ENCODE measurements around the gene AMACR.
"Not testable (repeated sequence)": the region's sequence is repeated elsewhere in the genome, so short reads cannot be mapped to it uniquely, and the experiment has no call there.

AMACR gene

DNA sequence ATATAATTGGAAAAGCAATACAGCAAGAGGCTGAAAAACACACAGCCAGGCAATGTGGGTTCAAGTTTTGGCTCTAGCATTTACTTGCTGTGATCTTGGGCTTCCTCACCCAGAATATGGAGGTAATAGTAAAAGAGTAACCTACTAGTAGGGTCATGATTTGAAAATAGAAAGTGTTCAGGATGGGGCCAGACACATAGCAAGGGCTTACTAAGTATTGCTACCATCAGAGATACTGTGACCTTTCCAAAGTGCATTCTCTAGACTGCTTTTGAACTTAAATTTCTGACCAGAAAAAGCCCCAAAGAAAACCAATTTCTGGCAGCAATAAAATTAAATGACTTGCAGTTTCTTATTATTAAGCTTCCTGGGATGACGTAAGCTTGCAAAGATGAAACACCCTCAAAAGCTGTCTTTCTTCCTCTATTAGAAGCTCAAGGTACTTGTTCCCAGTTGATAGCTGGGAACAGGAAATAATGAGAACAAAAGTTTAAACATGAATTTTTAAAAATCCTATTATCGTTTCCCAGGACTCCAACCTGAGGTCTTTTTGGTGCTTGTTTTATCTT is 43.6 kb downstream of the AMACR start:
- DNase-seq = no peak

DNA sequence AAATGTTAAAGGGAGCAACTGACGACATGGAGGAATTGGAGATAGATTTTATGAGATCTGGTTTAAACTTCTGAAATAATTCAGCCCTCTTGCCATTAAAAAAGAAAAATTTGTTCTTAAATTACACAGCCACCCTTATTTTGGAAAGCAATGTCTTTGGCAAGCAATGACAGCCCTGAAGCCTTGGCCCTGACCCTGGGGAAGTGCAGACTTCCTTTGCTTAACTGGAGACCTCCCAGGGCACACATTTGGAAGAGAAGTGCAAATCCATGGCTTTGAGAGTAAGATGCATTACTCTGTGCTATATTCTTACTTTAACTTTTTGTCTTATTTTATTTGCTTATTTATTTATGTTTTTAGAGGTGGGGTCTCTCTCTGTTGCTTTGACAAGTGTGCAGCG is 49.7 kb downstream of the AMACR start:
- DNase-seq = no peak

DNA sequence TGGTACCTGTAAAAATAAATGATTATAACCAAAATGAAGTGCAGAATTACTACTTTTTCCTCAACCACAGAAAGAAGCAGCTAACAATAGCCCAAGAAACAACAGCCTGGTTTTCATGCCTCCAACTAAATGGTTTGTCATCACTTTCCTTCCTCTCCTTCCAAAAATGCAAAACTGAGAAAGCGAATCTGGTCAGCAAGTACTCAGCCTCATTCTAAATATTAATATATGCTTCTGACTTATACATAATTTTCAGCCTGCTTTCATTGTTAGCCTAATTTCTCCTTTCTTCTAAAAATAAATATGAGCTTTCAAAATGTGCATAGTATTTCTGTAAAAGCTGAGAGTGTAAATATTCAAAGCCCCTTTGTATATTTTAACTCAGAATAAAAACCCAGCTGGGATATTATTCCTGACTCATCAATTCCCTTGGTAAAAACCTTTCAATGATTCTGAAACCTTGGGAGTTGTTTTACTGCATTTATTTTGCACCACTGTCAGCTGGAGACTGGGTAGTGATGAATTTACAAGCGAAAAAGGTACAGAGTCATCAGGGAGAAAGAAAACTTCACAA is 50.2 kb downstream of the AMACR start:
- DNase-seq = no peak

DNA sequence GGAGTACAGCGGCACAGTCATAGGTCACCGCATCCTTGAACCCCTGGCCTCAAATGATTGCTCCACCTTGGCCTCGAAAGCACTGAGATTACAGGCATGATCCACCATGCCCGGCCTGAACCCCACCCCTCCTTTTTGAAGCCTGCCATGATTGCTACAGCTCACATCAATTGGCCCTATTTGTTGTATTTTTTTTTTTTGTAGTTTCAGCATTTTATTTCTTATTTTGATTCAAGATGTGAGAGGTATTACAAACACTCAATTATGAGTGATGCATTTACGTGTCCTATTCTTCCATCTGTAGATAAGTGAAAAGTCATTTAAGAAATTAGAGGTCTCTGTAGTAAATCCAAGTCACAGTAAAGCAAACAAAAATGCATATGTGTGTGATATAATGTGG is 55.7 kb downstream of the AMACR start:
- DNase-seq = not testable (repeated sequence)

DNA sequence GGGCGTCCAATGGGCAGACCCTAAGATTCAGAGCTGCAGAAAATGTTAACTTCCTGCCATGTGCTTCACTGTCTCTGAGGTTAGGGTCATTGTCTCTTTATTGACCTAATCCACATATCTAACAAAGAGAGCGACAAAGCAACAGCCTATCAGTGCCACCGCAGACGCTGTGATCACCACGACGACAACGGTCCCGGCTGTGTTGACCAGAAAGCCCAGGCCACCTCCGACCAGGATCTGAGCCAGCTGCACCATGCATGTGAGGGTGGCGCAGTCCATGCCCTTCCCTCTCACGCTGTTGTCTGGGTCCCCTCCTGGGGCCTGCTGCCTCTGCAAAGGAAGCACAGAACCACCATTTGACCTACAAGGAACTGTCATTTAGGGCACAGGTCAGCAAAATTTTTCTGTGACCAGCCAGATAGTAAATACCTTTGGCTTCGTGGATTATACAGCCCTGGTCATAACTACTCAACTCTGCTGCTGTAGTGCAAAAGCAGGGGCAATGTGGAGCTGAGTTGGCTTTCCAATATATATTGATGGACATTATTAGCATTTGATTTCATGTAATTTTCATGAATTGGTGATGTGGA is 63.2 kb downstream of the AMACR start:
- DNase-seq = no peak

DNA sequence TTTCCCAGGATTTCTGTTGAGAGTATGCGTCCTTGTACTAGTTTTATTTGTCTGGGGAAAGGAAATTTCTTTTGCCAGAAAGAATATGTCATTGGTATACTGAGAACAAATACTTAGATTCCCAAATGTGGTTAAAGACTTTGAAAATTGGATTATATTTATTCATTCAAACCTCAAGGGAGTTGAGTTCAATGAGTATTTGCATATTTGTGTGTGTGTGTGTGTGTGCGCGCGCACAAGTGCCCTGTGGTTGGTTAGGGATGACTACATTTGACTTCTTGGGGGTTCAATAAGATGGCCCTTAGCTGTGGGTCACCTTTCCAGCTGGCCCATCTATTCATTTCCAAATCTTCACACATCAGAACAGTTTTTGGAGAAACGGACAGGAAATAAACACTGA is 66.8 kb downstream of the AMACR start:
- DNase-seq = no peak

DNA sequence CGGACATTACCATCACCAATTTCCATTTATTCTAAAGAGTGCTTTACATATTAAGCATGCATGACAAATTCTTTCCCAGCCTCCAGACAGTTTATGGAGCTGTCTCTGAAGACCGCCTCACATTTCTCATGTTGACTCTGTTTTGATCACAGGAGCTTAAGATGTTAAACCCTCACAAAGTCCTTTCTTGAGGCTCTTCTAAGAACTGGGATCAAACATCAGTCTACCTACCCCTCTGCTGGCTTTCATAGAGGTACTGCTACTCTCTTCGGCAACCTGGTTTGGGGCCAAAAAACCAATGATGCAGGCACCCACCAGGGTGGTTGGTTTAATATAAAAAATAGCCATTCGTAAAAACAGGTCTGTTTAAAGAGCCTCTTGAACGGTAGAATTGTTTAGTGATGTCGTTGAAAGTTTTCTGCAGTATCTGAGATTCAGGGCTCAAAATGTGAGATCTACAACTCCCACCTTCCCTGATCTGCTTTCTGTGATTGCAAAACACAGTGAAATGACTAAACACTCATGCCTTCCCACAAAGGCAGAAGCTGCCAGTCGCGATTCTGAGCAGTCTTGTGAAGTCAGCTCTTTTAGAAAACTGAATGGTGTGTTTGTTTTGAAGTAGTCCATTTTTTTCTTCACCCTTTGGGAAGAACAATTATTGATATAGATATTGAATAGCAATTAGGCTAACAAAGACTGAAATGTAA is 68.1 kb downstream of the AMACR start:
- no peak for DNase-seq

DNA sequence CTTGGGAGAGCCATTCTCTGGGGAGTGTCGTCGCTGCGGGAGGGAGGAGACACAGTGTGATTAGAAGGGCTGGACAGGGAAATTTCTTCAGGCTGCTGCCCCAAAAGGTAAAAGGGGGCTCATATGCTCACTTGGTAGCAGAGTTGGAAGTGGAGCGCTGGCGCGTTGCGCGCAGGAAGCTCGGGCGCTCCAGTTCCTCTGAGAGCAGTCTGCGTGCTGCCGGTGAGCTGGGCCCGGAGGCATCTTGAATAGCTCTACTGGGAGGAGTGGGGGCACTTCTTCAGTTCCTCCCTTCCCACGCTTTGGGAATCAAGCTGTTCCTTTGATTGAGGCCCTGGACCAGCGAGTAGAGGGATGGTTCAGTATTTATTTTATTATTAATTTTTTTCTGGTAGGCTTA is 69.0 kb downstream of the AMACR start:
- DNase-seq = no peak

DNA sequence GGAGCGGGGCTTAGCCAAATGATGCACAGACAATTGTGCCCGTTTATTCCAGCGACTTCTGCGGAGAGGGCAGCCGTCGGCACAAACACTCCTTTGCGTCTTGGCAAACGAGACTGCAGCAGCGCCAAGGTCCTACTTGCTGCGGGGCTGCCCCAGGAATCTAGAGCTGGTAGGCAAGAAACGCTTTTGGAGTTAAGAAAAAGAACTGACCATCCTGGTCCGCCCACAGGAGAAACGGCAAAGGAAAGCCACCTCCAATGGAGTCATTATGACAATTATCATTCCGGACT is 69.4 kb downstream of the AMACR start:
- DNase-seq = no peak

DNA sequence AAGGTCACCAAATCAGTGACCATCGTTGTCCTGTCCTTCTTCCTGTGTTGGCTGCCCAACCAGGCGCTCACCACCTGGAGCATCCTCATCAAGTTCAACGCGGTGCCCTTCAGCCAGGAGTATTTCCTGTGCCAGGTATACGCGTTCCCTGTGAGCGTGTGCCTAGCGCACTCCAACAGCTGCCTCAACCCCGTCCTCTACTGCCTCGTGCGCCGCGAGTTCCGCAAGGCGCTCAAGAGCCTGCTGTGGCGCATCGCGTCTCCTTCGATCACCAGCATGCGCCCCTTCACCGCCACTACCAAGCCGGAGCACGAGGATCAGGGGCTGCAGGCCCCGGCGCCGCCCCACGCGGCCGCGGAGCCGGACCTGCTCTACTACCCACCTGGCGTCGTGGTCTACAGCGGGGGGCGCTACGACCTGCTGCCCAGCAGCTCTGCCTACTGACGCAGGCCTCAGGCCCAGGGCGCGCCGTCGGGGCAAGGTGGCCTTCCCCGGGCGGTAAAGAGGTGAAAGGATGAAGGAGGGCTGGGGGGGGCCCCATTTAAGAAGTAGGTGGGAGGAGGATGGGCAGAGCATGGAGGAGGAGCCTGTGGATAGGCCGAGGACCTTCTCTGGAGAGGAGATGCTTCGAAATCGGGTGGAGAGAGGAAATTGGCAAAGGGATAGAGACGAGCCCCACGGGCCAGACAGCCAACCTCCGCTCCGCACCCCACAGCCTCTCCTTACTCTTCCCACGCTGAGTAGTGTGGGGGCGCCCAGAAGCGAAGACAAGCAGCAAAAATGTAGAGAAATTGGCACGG is 69.9 kb downstream of the AMACR start:
- no peak for DNase-seq

DNA sequence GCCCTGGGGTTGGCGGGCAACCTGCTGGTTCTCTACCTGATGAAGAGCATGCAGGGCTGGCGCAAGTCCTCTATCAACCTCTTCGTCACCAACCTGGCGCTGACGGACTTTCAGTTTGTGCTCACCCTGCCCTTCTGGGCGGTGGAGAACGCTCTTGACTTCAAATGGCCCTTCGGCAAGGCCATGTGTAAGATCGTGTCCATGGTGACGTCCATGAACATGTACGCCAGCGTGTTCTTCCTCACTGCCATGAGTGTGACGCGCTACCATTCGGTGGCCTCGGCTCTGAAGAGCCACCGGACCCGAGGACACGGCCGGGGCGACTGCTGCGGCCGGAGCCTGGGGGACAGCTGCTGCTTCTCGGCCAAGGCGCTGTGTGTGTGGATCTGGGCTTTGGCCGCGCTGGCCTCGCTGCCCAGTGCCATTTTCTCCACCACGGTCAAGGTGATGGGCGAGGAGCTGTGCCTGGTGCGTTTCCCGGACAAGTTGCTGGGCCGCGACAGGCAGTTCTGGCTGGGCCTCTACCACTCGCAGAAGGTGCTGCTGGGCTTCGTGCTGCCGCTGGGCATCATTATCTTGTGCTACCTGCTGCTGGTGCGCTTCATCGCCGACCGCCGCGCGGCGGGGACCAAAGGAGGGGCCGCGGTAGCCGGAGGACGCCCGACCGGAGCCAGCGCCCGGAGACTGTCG is 70.7 kb downstream of the AMACR start:
- no peak for DNase-seq

DNA sequence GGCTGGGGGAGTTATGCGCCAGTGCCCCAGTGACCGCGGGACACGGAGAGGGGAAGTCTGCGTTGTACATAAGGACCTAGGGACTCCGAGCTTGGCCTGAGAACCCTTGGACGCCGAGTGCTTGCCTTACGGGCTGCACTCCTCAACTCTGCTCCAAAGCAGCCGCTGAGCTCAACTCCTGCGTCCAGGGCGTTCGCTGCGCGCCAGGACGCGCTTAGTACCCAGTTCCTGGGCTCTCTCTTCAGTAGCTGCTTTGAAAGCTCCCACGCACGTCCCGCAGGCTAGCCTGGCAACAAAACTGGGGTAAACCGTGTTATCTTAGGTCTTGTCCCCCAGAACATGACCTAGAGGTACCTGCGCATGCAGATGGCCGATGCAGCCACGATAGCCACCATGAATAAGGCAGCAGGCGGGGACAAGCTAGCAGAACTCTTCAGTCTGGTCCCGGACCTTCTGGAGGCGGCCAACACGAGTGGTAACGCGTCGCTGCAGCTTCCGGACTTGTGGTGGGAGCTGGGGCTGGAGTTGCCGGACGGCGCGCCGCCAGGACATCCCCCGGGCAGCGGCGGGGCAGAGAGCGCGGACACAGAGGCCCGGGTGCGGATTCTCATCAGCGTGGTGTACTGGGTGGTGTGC is 71.4 kb downstream of the AMACR start, which contains the start of gene RXFP3:
Gene RXFP3, plus strand, starts transcription at position 6 of the 636 bp plus-strand sequence. Its CDS starts 355 bp downstream, at position 361.
- no peak for DNase-seq

Data from activated naive CD4-positive, alpha-beta T cell (primary cell).